Panc1 (cell line): ENCODE data around the gene DAND5. TPM values are rescaled to one million over a fixed set of nuclear protein-coding genes. Genes with fewer than 3 reads are reported as not detected.
A peak's percentile ranks its signal among the peaks of the same experiment; 100 is the strongest.

Experiments
- ATAC-seq: fragments of 200-7000 bp; cut with Tn5 transposase; 2 replicates; pipeline ENCODE4 v1.9.1; 2020; ENCODE audit warnings: mild to moderate bottlenecking, moderate library complexity
- BruUV-seq: library from RNA; stranded (reverse); fragments of 400-500 nt; replicated peaks from 2 replicates; lab custom pipeline; 2021; lab: Mats Ljungman, UMichigan
- CTCF ChIA-PET: fragments of 300-600 bp; sonication (Branson Sonifier 250); formaldehyde crosslinking; loops from one replicate; lab custom pipeline; 2022; ENCODE audit warnings: antibody characterized with exemption; lab: Charles Lee
- POLR2A ChIA-PET: fragments of 300-600 bp; sonication (Branson Sonifier 250); formaldehyde crosslinking; loops from one replicate; lab custom pipeline; 2022; ENCODE audit warnings: antibody characterized with exemption; lab: Charles Lee
- DNase-seq: peaks from one replicate; pipeline ENCODE4 v3.0.0-alpha.2; 2010; ENCODE audit warnings: low read depth, low spot score
- H3K27ac ChIP-seq: 2 replicates; pipeline ENCODE4 v1.5.1; 2011; ENCODE audit warnings: mild to moderate bottlenecking, low read length, inconsistent platforms
- H3K27me3 ChIP-seq: fragments of 200-500 bp; sonication (Bioruptor generic); 2 replicates; pipeline ENCODE4 v1.6.0; 2014; ENCODE audit warnings: low read length, inconsistent platforms; ENCODE audit not compliant: control insufficient read depth, insufficient read depth
- H3K36me3 ChIP-seq: fragments of 200-500 bp; sonication (Bioruptor generic); 2 replicates; pipeline ENCODE4 v1.5.1; 2014; ENCODE audit warnings: inconsistent platforms, mild to moderate bottlenecking, low read length, moderate library complexity; ENCODE audit not compliant: control insufficient read depth, insufficient read depth
- H3K4me1 ChIP-seq: 2 replicates; pipeline ENCODE4 v1.5.1; 2011; ENCODE audit warnings: inconsistent platforms, mild to moderate bottlenecking, low read length, moderate library complexity; ENCODE audit not compliant: control insufficient read depth, insufficient read depth
- H3K4me3 ChIP-seq, 2 experiments: 2 replicates each; pipeline ENCODE4 v1.5.1; 2011 to 2012; ENCODE audit warnings: low read depth in 2 of 2, low read length in 2 of 2, mild to moderate bottlenecking in 2 of 2, inconsistent platforms in 1 of 2, moderate library complexity in 1 of 2
- H3K9me3 ChIP-seq: fragments of 200-500 bp; sonication (Bioruptor generic); 2 replicates; pipeline ENCODE4 v1.5.1; 2014; ENCODE audit warnings: low read depth, mild to moderate bottlenecking, inconsistent platforms, low read length, moderate library complexity; ENCODE audit not compliant: control insufficient read depth, insufficient read depth
- POLR2AphosphoS5 ChIP-seq: IDR thresholded peaks from 2 replicates; pipeline ENCODE4 v1.6.1; 2012; ENCODE audit warnings: mild to moderate bottlenecking, low read depth, low read length, moderate library complexity
- SIN3A ChIP-seq: IDR thresholded peaks from 2 replicates; pipeline ENCODE4 v1.6.1; 2012; ENCODE audit warnings: low read depth, mild to moderate bottlenecking, low read length, moderate library complexity, borderline replicate concordance; ENCODE audit not compliant: insufficient read depth
- TCF7L2 ChIP-seq: IDR thresholded peaks from 2 replicates; pipeline ENCODE4 v1.6.1; 2011; ENCODE audit warnings: mild to moderate bottlenecking, low read depth, low read length, inconsistent platforms
- in situ Hi-C: cut with HindIII; loops from 2 replicates; pipeline ENCODE4 v1.10.0; 2016; ENCODE audit warnings: low sequenced_read_pairs, low pct_unique_long_range_greater_than_20kb
- intact Hi-C: fragments of 100-400 bp; cut with micrococcal nuclease; formaldehyde crosslinking; loops from one replicate; pipeline ENCODE4 v1.10.0; 2022; ENCODE audit not compliant: unreplicated experiment
- total RNA-seq: library from RNA; stranded (reverse); gene quantifications from one replicate; pipeline ENCODE4 v1.2.1, GENCODE V29; 2021; ENCODE audit not compliant: unreplicated experiment
- TF ChIP-seq, protein P1 (sequence below): fragments of 450-650 bp; IDR thresholded peaks from 2 replicates; pipeline ENCODE4 v1.5.1; 2017; ENCODE audit warnings: mild to moderate bottlenecking
- TF ChIP-seq, protein P2 (sequence below), 2 experiments: IDR thresholded peaks; 2 replicates each; pipeline ENCODE4 v1.6.1; 2011 to 2012; ENCODE audit warnings: low read depth in 2 of 2, control low read depth in 1 of 2, low read length in 1 of 2, mild to moderate bottlenecking in 1 of 2, moderate library complexity in 1 of 2; ENCODE audit not compliant: insufficient read depth in 1 of 2

The DAND5 gene
- total RNA-seq, 1 experiment from 2014 or later: 0.54 TPM

DNA sequence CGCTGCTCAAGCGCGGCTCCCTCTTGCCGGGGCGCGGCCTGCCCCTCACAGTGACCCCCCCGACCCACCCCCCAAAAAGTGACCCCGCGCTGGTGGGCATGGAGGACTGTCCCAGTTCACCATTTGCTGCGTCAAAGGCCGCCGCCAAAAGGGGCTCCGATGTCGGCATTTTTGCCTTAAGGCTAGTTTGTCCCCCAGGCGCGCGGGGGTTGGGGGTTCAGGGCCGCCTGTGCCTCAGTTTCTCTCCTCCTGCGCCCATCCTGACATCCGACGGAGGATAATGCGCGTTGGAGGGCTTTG lies 43.0 kb downstream of the DAND5 start:
- peak overlapping the region; percentile 99 for H3K27ac ChIP-seq
- H3K4me3 ChIP-seq: no peak overlapping the region
- ChIA-PET CTCF (no interaction called here), POLR2A (no interaction called here)
- in situ Hi-C loops: no loop called here
- no TSS peak for BruUV-seq
- H3K4me1 ChIP-seq: peaks cover 69% of the 10 kb centered on the region
- ATAC-seq (no peak), DNase-seq (no peak)
- TF ChIP-seq, protein P1, sequence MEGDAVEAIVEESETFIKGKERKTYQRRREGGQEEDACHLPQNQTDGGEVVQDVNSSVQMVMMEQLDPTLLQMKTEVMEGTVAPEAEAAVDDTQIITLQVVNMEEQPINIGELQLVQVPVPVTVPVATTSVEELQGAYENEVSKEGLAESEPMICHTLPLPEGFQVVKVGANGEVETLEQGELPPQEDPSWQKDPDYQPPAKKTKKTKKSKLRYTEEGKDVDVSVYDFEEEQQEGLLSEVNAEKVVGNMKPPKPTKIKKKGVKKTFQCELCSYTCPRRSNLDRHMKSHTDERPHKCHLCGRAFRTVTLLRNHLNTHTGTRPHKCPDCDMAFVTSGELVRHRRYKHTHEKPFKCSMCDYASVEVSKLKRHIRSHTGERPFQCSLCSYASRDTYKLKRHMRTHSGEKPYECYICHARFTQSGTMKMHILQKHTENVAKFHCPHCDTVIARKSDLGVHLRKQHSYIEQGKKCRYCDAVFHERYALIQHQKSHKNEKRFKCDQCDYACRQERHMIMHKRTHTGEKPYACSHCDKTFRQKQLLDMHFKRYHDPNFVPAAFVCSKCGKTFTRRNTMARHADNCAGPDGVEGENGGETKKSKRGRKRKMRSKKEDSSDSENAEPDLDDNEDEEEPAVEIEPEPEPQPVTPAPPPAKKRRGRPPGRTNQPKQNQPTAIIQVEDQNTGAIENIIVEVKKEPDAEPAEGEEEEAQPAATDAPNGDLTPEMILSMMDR: no peak
- TF ChIP-seq TCF7L2 (no peak), POLR2AphosphoS5 (no peak), SIN3A (no peak)
- TF ChIP-seq, protein P2, sequence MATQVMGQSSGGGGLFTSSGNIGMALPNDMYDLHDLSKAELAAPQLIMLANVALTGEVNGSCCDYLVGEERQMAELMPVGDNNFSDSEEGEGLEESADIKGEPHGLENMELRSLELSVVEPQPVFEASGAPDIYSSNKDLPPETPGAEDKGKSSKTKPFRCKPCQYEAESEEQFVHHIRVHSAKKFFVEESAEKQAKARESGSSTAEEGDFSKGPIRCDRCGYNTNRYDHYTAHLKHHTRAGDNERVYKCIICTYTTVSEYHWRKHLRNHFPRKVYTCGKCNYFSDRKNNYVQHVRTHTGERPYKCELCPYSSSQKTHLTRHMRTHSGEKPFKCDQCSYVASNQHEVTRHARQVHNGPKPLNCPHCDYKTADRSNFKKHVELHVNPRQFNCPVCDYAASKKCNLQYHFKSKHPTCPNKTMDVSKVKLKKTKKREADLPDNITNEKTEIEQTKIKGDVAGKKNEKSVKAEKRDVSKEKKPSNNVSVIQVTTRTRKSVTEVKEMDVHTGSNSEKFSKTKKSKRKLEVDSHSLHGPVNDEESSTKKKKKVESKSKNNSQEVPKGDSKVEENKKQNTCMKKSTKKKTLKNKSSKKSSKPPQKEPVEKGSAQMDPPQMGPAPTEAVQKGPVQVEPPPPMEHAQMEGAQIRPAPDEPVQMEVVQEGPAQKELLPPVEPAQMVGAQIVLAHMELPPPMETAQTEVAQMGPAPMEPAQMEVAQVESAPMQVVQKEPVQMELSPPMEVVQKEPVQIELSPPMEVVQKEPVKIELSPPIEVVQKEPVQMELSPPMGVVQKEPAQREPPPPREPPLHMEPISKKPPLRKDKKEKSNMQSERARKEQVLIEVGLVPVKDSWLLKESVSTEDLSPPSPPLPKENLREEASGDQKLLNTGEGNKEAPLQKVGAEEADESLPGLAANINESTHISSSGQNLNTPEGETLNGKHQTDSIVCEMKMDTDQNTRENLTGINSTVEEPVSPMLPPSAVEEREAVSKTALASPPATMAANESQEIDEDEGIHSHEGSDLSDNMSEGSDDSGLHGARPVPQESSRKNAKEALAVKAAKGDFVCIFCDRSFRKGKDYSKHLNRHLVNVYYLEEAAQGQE (IDR thresholded peaks at IDR 0.05; ENCODE audit: insufficient read depth in 1 of 2, low read depth in 2 of 2, low read length in 1 of 2): no peak
- intact Hi-C loops: no loop called here
- H3K36me3 ChIP-seq: no peaks in the 10 kb centered on the region
- no peaks in the 10 kb centered on the region for H3K27me3 ChIP-seq
- H3K9me3 ChIP-seq: no peaks in the 10 kb centered on the region

DNA sequence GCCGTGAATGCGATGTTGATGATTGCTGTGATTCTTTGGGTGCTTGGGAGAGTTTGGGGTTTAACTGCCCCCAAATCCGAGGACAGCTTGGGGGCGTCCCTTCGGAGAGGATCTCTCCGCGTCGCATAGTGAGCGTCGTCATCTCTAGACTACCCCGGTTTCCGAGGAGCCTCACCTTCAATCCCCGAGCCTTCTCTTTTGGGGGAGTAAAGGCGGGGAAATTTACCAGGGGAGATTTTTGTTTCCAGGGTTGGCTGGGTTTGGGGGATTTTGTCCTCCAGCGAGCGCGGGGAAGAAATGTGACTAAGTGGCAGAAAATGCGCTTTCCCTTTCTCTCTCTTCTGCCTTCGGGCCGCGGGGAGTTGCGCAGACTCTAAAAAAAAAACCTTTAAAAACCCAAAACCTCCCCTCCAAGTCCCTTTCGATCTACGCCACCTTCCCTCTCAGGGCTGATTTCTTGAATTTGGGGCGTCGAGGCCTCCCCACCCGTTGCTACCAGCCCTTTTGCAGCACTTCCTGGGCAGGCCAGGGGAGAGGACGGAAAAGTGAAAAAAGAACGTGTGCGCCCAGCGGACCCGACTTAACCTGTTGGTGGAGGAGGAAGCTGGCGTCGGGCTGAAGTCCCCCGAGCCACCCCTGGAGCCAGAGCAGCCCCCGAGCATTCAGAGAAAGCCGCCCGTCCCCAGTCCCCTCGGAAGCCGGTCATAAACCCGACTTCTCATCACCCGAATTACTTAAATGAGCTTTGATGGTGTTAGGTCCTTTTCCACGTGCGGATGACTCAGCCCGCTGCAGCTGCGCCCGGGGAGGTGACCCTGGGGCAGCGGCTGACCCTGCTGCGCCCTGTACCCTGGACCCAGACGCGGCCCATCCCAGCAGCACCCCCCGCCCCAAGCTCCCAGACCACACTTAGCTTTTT lies 43.6 kb downstream of the DAND5 start:
- in situ Hi-C loops: no loop called here
- Histone ChIP-seq H3K4me3 (peak overlapping the region; percentile 21 to 51), H3K9me3 (no peaks in the 10 kb centered on the region), H3K36me3 (no peaks in the 10 kb centered on the region), H3K27me3 (no peaks in the 10 kb centered on the region), H3K4me1 (peaks cover 69% of the 10 kb centered on the region), H3K27ac (peak overlapping the region; percentile 99)
- 0 out of 2 replicates have a peak, but pooled peaks have one; percentile 31 for ATAC-seq
- TF ChIP-seq POLR2AphosphoS5 (no peak; the same call in 1 of the 2 replicates), TCF7L2 (0 out of 2 replicates have a peak, but pooled peaks have one; percentile 32), SIN3A (no peak)
- TF ChIP-seq, protein P1: no peak
- TF ChIP-seq, protein P2 (IDR thresholded peaks at IDR 0.05; ENCODE audit: insufficient read depth in 1 of 2, low read depth in 2 of 2, low read length in 1 of 2): no peak
- POLR2A ChIA-PET: interaction anchor here (0.7 to 0.8 kb wide), 2 partner anchors 28 to 114 kb away, joined by 5 to 7 read pairs; no protein-coding TSS in a partner anchor
- no peak for DNase-seq
- no TSS peak for BruUV-seq
- CTCF ChIA-PET: interaction anchor here (0.6 to 1.0 kb wide), 2 partner anchors 10 to 48 kb away, joined by 4 to 6 read pairs; no protein-coding TSS in a partner anchor
- intact Hi-C loops: no loop called here
